CD4-positive, alpha-beta T cell treated with Interleukin-12 subunit alpha and Interleukin-12 subunit beta, for 1 hour (primary cell): Measurements from ENCODE around the gene SUN3.

Experiments used
- DNase-seq: peaks from one replicate; pipeline ENCODE4 v3.0.0-alpha.2; 2020

The SUN3 gene, protein sequence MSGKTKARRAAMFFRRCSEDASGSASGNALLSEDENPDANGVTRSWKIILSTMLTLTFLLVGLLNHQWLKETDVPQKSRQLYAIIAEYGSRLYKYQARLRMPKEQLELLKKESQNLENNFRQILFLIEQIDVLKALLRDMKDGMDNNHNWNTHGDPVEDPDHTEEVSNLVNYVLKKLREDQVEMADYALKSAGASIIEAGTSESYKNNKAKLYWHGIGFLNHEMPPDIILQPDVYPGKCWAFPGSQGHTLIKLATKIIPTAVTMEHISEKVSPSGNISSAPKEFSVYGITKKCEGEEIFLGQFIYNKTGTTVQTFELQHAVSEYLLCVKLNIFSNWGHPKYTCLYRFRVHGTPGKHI

DNA sequence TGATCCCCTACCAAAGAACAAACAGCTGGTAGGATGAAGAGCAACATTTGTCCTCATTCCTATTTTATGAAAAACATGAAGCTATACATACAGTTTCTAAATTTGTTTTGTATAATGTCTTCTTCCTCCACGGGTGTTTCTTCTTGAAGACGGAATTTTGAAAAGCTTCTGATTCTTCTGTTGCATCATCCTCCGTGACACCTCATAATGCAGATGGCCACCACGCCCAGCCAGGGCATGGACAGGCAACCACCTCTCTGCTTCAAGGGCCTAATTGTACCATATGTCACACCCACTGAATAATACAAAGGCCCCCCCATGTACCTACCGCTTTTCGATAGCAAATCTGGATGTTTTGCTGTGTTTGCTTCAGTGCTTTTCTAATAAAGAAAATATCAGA is at the start of gene SUN3:
Gene SUN3 (minus strand): TSS at position 170 of the 400 bp plus-strand sequence. CDS start 169 bp downstream, at position 1.
- no peak for DNase-seq

DNA sequence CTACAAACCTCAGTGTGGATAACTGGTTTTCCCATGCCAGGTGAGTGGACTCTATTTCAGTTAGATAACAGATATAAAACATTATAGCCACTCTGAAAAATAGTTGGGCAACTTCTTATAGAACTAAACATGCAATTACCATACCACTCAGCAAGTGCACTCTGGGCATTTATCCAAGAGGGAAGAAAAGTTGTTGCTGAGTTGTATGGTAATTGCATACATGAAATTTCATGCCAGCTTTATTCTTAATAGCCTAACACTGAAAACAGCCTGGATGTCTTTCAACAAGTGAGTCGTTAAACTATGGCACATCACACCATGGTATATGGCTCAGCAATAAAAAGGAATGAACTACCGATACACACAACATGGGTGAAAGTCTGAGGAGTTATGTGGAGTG is 49.6 kb upstream of the SUN3 start:
- no peak for DNase-seq

DNA sequence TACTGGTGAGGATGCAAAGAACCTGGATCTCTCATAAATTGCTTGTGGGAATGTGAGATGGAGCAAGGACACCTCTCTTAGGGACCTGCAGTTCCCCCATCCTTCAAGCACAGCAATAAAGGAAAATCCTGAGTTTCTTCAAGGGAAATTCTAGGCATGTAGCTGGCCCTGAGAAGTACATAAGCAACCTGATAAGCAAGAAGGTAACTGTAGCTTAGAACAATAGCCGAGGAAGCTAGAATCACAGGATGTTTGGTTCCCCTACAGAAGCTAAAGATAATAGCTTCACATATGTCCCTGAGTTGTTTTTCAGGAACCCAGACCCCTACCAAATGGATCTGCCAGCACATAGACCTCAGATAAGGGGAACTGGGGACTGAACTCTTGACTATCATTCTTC is 48.5 kb upstream of the SUN3 start:
- no peak for DNase-seq

DNA sequence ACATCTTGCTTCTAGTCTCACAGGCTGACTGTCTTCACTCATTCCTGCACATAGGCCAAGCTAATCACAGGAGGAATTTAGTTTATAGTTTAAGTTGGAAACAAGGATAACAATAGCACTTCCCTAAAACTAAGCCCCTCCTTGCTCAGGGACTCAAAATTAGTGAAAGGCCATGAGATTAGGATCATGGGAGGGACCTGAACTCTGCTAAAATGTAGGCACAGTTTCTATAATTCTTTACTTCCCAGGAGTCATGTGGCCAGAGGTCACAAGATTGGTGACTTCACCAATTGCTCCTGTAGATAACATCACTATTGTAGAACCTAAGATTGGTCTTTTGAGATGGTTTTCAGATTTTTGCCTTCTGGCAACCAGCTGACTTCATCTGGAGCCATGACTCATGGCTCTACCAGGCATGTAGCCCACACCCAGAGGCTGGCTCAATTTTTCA is 45.3 kb upstream of the SUN3 start:
- no peak for DNase-seq

DNA sequence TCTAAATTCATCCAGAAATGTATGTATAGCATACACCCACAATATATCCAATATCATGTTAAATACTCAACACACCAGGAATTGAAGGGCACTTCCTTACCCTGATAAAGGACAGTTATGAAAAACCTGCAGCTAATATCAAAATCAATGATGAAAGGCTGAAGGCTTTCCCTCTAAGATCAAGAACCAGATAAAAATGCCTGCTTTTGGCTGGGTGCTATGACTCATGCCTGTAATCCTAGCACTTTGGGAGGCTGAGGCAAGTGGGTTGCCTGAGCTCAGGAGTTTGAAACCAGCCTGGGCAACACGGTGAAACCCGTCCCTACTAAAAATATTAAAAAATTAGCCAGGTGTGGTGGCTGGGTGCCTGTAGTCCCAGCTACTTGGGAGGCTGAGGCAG is 38.6 kb upstream of the SUN3 start:
- DNase-seq, result no peak

DNA sequence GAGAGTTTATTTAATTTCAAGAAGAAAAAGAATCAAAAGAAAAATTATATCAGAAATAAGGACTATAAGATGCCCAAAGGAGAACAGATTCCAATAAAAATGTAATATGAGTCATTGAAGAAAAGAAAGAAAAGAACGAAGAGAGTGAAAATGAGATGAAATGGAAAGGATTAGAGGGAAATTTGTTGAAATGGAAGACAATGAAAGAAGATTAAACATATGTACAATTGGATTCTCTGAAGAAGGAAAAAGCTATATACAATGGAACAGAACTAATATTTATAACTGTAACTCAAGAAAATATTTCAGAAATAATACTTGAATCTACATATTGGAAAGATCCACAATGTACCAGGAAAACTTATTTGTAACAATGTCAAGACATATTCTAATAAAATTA is 35.1 kb upstream of the SUN3 start:
- no peak for DNase-seq

DNA sequence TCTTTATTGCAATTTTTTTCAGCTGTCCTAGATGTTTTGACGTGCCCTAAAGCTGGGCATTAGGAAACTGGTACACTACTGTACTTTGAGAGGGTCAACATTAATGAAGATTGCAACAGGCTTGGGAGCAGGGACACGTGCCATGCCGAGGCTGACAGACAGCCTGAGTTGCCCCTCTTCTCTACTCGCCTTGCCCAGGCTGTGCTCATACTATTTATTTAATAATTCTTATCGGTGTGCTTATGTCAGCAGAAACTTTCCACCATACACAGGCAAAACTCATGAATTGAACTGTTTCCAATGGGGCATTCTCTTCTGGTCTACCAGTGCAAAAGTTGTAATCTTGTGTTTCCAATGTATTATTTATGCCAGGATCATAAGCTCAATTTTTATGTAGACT is 30.8 kb upstream of the SUN3 start:
- no peak for DNase-seq

DNA sequence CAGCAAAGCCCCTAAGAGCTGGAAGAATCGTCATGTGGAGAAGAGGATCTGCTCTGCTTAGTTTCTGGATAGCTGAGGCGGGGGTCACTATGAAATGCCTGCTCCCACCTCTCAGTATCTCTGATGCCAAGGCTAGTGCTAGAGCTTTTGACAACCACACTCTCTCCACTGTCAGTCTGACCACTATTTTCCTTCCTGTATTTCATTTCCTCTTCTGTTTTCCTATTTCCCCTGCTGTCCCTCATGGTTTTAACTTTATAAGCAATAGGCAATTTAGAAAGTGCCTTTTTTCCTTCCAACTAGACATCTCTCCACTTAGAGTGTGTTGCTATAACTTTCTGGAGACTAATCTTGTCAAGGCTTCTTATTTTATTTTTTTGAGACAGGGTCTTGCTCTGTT is 30.1 kb upstream of the SUN3 start:
- DNase-seq, result no peak

DNA sequence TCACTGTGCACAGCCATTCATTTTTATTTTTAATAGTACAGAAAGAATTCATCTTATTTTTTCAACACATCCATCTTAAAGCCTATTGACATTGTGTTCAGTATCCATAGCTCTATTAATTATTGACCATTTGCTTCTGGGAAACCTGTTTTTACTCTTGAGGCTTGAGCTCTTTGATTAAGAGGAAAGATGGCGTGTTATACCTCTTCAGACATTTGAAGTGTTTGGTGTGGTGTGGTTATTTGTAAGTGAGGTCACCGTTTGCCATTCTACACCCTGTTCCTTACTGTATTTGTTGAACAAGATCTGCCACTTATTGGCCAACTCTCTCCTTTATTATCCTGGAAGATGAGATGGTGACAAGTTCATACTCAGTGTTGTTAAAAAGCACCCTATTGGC is 24.8 kb upstream of the SUN3 start:
- no peak for DNase-seq

DNA sequence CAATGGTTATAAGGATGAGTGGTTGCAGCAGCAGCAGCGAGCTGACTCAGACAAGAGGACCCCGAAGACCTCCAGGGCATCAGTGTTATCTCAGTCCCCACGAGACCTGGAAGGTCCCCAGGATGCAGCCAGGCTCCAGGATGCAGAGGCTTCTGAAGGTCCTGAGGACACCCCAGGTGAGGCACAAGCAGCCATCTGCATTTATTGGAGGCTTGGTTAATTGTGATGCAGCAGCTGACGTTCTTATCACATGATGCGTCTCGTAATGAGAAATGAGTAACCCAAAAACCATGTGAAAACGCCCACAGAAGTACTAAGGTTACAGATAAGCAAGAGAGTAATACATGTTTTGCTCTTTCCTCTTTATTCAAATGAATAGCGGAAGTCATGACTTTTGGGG is 23.8 kb upstream of the SUN3 start:
- no peak for DNase-seq

DNA sequence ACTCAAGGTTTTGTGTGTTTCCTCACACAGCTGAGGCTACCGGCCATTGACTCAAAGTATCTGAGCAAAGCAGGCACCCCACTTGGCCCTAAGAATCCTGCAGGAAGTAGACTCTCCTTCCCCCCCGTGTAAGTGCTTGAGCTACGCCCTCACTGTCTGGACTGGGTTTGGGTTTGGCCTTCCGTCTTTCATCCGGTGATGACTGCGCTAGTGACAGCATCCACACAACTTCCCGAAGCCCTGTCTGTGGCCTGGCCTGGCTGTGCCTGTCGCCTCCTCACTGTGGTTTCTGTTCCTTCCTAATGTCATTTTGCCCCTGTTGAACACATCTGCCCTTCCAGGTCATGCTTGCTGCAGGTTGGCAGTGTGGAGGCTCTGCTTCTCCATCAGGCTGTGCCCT is 20.9 kb upstream of the SUN3 start:
- no peak for DNase-seq

DNA sequence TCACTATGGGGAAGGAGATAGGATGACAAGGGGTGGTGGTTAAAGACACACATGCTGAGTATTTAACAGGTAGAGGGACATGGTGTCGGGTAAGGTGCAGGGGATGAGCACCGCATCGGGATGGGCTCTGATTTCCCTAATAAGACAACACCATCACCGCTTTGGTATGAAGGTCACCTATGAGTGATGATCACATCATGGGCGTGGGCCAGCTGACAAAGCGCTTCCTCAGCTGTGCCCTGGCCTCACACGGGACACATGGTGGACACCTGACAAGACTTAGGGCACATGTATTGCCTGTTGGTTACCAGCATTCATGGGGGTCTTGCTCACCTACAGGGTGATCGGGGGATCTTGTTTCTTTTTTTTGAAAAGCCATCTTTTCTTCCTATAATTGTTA is 19.2 kb upstream of the SUN3 start:
- no peak for DNase-seq

DNA sequence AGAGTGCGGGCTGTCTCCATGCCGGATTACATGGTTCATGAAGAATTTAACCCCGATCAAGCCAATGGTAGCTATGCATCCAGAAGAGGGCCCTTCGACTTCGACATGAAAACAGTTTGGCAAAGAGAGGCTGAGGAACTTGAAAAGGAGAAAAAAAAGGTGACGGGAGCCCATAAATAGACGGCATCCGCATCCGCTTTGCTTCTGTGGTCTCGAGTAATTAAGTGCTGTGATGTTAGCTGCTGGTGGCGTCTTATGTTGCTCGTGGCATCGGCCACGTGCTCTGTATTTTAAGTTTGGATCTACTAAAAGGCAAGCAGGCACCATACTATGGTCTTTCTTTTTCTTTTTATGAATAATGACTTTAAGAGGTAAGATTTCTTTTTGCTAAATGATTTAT is 17.6 kb upstream of the SUN3 start:
- DNase-seq, result peak; percentile 34

DNA sequence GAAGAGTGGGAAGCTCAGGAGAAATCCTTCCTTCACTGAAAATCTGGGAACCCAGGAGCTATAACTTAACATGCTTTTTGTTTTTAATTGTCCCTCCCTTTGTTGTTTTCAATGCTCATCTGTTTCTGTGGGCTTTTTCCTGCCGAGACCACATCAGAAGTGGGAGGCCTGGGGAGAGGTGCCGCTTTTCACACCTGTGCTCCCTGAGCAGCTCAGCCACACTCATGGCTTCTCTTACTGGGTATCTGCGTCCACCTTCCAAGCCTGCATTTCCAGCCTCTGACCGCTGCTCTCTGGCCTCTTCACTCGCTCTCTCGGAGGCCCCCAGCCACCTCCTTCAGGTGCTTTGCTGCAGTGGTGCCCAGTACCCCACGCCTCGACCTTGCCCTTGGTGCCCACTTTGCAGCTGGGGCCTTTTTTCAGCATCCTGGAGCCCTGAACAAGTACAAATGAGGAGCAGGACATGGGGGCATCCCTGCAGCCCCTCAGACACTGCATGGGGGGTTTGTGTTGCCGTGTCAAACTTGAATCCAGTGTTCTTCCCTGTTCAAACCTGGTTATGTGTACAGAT is 16.4 kb upstream of the SUN3 start:
- peak; percentile 22 for DNase-seq

DNA sequence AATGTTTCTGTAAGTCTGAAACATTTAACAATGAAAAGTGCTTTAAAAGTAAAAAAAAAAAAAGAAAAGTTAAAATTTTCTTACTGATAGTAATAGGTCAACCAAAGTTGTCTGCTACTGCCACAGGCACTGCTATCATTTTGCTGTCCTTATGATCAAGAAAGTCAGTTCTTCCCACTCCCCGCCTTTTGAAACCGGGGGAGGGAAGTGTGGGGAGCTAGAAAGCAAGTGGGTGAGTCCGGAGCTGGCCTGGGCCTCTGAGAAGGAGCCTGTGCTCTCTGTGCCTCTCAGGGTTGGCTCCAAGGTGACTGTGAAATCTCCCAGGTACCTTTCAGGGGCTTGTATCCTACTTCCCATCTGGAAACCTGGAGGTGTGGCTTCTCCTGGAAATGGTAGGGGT is 13.7 kb upstream of the SUN3 start:
- DNase-seq, result no peak

DNA sequence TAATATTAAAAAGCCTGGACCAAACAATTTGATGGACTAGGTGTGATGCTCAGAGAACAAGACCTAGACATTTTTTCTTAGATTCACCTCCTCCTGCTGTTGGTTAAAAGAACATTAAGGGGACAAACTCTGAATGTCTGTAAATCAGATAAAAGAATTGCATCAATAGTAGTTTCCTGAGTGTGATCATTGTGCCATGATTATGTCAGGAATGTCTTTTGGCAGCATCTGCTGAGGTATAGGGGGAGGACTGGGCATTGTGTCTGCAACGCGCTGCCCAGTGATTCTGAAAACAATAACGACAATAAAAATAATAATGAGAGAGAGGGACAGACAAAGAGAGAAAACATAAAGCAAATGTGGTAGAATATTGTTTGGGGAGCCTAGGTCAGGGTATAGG is 13.3 kb upstream of the SUN3 start:
- no peak for DNase-seq

DNA sequence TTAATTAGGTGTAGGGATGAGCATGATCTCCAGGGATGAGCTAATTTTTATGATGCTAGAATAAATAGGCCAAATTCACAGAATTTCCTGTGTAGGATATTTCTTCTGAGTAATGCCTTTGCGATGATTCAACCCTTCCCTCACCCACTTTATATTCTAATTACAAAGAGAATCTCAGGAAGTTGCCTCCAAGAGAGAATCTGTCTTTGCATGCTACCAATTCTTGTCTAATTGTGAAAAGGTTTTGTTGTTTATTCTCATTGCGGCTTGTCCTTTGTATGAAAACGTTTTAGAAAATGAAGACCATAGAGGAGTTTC is 12.7 kb upstream of the SUN3 start:
- DNase-seq, result no peak

DNA sequence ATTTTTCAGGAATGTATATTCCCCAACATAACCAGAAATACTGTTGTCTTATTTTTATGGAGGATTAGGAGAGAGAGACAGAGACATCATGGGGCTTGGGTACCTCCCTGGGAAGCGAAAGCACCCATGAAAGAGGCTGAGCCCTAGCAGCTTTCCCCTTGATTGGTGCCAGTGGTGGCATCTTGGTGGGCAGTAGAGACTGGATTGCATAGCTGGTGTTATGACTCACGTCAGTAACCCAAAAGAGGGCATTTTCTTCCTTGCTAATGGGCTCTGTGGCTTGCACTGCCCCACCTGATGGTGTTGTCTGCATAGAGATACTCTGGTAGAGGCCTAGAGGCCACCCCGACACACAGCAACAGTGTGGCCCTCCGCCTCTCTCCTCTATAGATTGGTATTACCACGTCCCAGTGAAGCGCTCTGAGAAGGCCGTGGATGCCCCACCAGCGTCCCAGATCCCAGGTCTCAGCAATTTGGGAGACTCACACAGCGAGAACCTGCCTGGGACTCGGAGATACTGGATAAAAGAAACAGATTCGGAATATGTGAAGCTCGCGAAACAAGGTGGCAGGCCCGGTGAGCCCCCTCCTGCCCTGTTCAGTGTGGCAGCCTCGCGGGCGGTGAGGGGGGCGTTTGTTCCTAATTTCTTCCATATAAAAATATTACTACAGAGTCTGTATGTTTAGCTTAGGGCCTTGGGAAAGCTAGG is 12.2 kb upstream of the SUN3 start:
- DNase-seq, result no peak

DNA sequence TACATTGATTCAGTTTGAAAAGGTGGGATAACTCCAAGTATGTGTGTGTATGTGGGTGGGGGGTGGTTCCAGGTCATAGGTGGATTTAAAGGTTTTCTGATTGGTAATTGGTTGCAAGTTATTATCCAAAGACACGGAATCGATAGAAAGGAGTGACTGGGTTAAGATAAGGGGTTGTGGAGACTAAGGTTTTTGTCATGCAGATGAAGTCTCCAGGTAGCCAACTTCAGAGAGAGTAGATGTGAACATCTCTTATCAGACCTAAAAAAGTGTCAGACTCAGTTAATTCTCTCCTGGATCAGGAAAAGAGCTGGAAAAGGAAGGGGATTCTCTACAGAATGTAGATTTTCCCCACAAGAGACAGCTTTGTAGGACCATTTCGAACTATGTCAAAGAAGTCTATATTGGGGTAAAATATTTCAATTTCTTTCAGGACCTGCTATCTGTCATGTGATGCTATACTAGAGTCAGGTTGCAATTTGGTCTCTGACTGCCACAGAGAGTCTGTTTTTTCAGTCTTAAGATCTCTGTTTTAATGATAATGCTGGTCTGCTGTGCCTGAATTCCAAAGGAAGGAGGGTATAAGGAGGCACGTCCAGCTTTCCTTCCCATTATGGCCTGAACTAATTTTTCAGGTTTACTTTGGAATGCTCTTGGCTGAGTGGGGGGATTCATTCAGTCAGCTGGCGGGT is 10.1 kb upstream of the SUN3 start:
- no peak for DNase-seq

DNA sequence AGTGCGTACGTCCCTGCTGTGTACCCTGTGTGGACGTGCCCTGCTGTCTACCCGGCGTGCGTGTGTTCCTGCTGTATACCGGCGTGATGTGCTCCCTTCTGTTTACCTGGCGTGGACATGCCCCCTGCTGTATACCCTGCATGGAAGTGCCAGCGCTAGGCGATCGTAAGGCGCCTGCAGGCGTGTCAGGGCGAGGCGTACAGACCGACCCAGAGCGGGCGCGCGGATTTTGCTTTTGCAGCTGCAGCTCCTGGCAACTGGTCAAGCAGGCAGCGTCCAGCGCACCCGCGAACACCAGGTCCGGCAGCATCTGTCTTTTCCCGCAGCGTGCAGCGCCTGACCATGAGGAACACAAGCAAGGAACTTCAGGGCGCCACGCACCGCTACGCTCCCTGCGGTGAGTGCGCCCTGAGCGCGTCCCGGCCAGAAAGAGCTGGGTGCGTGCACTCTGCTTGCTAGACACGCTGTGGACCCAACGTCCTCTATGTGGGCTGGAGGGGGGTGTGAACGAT is 7.1 kb upstream of the SUN3 start:
- DNase-seq, result peak; percentile 24

DNA sequence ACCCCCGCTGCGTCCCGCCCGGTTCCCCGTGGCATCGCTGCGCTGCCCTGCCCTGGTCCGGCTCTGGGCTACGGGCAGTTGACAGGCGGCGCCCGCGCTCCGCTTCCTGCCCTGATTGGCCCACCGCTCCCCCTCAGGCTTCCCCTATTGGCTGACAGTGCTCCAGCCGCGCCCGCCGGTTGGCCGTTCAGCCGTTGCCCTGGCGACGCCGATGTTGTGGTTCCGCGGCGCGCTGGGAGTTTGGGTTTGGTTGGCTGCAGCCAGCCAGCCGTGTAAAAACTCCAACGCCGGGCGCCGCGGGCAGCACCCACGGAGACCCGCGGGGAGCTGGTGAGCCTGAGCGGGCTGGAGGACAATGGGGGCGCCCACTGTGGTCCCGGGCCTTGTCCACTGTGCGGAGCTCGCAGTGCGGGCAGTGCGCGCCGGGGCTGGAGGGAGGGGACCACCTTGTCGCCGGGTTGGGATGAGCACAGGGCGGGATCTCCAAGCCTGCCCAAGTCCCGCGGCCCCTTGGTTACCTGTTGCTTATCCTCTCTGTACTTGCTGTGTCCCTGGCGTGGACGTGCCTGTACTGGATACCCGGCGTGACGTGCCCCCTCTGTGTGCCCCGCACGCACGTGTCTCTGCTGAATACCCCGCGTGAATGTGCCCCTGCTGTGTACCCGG is 6.5 kb upstream of the SUN3 start, which contains the start of gene C7orf57:
Gene C7orf57 (plus strand): TSS at position 243 of the 666 bp plus-strand sequence. CDS start 766 bp downstream, outside the sequence.
- peak; percentile 88 for DNase-seq

DNA sequence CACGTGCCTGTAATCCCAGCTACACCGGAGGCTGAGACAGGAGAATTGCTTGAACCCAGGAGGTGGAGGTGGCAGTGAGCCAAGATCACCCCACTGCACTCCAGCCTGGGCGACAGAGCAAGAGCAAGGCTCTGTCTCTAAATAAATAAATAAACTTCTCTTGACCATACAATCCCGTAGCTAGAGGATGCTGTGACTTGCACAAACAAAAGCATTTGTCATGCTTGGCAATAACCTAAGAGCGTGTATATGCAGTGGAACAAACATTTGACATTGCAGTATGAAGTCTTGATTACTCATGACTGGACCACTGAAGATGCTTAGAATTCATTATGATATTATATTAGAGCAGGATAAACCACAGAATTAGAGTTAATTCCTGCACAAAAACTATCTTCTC is 5.0 kb upstream of the SUN3 start:
- DNase-seq, result no peak

DNA sequence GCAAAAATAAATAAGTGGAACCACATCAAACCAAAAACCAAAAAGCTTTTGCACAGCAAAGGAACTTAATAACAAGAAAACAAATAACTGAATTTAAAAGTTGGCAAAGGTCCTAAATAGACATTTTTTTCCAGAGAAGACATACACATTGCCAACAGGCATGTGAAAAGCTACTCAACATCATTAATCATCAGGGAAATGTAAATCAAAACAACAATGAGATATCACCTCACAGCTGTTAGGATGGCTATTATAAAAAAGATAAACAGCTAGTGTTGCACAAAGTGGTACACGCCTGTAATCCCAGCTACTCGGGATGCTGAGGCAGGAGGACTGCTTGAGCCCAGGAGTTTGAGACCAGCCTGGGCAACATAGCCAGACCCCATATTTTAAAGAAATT is 2.2 kb upstream of the SUN3 start:
- no peak for DNase-seq
